GM21515 (cell line): Measurements from ENCODE around the gene KXD1.
"Not testable (repeated sequence)": the region's sequence is repeated elsewhere in the genome, so short reads cannot be mapped to it uniquely, and the experiment has no call there.

Source experiments
- ATAC-seq: cut with Tn5 transposase; IDR thresholded peaks from one replicate; pipeline ENCODE4 v1.9.1; 2021; ENCODE audit not compliant: unreplicated experiment

The KXD1 gene

GRCh38 chr19:18557411-18558201, at the start of gene KXD1:
KXD1 (plus strand) TSS chr19:18557870; CDS start chr19:18562057, 4,187 bp downstream.
- peak; percentile 88 for ATAC-seq

- ATAC-seq: no peak
These were observed 49.1 kb upstream of the KXD1 start for GRCh38 chr19:18508585-18508984.

- no peak for ATAC-seq
These were observed 47.5 kb upstream of the KXD1 start for GRCh38 chr19:18510216-18510615.

- no peak for ATAC-seq
These were observed 43.8 kb upstream of the KXD1 start for GRCh38 chr19:18513868-18514267.

GRCh38 chr19:18514800-18515682, 42.6 kb upstream of the KXD1 start:
- no peak for ATAC-seq

- no peak for ATAC-seq
These were observed 41.7 kb upstream of the KXD1 start for GRCh38 chr19:18515959-18516358.

GRCh38 chr19:18517606-18518005, 40.1 kb upstream of the KXD1 start:
- no peak for ATAC-seq

GRCh38 chr19:18518639-18519038, 39.0 kb upstream of the KXD1 start:
- no peak for ATAC-seq

GRCh38 chr19:18519962-18520847, 37.5 kb upstream of the KXD1 start:
- ATAC-seq: no peak

GRCh38 chr19:18520848-18521691, 36.6 kb upstream of the KXD1 start:
- no peak for ATAC-seq

- peak; percentile 8 for ATAC-seq
These were observed 36.0 kb upstream of the KXD1 start, which contains the start of gene ELL for GRCh38 chr19:18521692-18522123. ELL (minus strand) TSS chr19:18522070; CDS start chr19:18522055, 15 bp downstream.

- peak; percentile 84 for ATAC-seq
These were observed 35.4 kb upstream of the KXD1 start for GRCh38 chr19:18522124-18522861.

GRCh38 chr19:18522862-18523440, 34.7 kb upstream of the KXD1 start:
- ATAC-seq: not testable (repeated sequence)

GRCh38 chr19:18523841-18524240, 33.8 kb upstream of the KXD1 start:
- no peak for ATAC-seq

- ATAC-seq: no peak
These were observed 31.4 kb upstream of the KXD1 start for GRCh38 chr19:18526316-18526715.

- ATAC-seq: no peak
These were observed 27.9 kb upstream of the KXD1 start for GRCh38 chr19:18529782-18530181.

GRCh38 chr19:18531485-18531884, 26.2 kb upstream of the KXD1 start:
- ATAC-seq: no peak

GRCh38 chr19:18532168-18532890, 25.3 kb upstream of the KXD1 start:
- ATAC-seq: no peak
